ENCODE data around the gene CELF4. TPM values are rescaled to one million over a fixed set of nuclear protein-coding genes. Genes with fewer than 3 reads are reported as not detected.

Gene CELF4
- total RNA-seq, 2 donors from 2014 or later: 3.3 to 4.7 TPM

- DNase-seq: no peak
- intact Hi-C loops (cut with DNase I): no loop called here
- Histone ChIP-seq H3K4me1 (no peaks in the 10 kb centered on the region), H3K9me3 (no peaks in the 10 kb centered on the region), H3K36me3 (replicated peaks in 1 of 2; ENCODE audit: insufficient read depth in 1 of 2, low read depth in 2 of 2) (no peaks in the 10 kb centered on the region), H3K27me3 (no peaks in the 10 kb centered on the region), H3K4me3 (no peak overlapping the region), H3K27ac (no peak overlapping the region)
- ATAC-seq: no peak
- WGBS, 2 donors: 77 to 88% methylated on average over 6 of the region's 6 CpGs
- TF ChIP-seq CTCF (IDR thresholded peaks at IDR 0.05): no peak
- TF ChIP-seq POLR2A (IDR thresholded peaks at IDR 0.05): no peak
Measured at GRCh38 chr18:37238282-37239108, 327.1 kb downstream of the CELF4 start.

GRCh38 chr18:37235583-37235982, 330.0 kb downstream of the CELF4 start:
- TF ChIP-seq POLR2A (IDR thresholded peaks at IDR 0.05) (no peak), CTCF (IDR thresholded peaks at IDR 0.05) (no peak)
- H3K27me3 ChIP-seq: no peaks in the 10 kb centered on the region
- ATAC-seq: no peak
- 81 to 90% methylated on average over 2 of the region's 2 CpGs for WGBS, 2 donors
- H3K4me1 ChIP-seq: no peaks in the 10 kb centered on the region
- intact Hi-C loops (cut with DNase I): no loop called here
- H3K27ac ChIP-seq: no peak overlapping the region
- no peak overlapping the region for H3K4me3 ChIP-seq
- DNase-seq: no peak
- H3K9me3 ChIP-seq: no peaks in the 10 kb centered on the region
- H3K36me3 ChIP-seq (replicated peaks in 1 of 2; ENCODE audit: insufficient read depth in 1 of 2, low read depth in 2 of 2): no peaks in the 10 kb centered on the region

- ATAC-seq (no peak), DNase-seq (no peak)
- H3K27me3 ChIP-seq: no peaks in the 10 kb centered on the region
- intact Hi-C loops (cut with DNase I): no loop called here
- no peak for TF ChIP-seq CTCF (IDR thresholded peaks at IDR 0.05)
- TF ChIP-seq POLR2A (IDR thresholded peaks at IDR 0.05): no peak
- H3K9me3 ChIP-seq: no peaks in the 10 kb centered on the region
- no peaks in the 10 kb centered on the region for H3K4me1 ChIP-seq
- H3K36me3 ChIP-seq (replicated peaks in 1 of 2; ENCODE audit: insufficient read depth in 1 of 2, low read depth in 2 of 2): no peaks in the 10 kb centered on the region
- 49 to 58% methylated on average over 3 of the region's 3 CpGs for WGBS, 2 donors
- no peak overlapping the region for H3K4me3 ChIP-seq
- no peak overlapping the region for H3K27ac ChIP-seq
Measured at GRCh38 chr18:37231251-37231650, 334.3 kb downstream of the CELF4 start.

- no peaks in the 10 kb centered on the region for H3K27me3 ChIP-seq
- no peak overlapping the region for H3K4me3 ChIP-seq
- whole genome bisulfite sequencing, 2 donors: 61 to 74% methylated on average over 3 of the region's 3 CpGs
- no peak for DNase-seq
- H3K27ac ChIP-seq: no peak overlapping the region
- no peak for ATAC-seq
- H3K9me3 ChIP-seq: no peaks in the 10 kb centered on the region
- no peaks in the 10 kb centered on the region for H3K4me1 ChIP-seq
- intact Hi-C loops (cut with DNase I): no loop called here
- no peaks in the 10 kb centered on the region for H3K36me3 ChIP-seq (replicated peaks in 1 of 2; ENCODE audit: insufficient read depth in 1 of 2, low read depth in 2 of 2)
- no peak for TF ChIP-seq CTCF (IDR thresholded peaks at IDR 0.05)
- no peak for TF ChIP-seq POLR2A (IDR thresholded peaks at IDR 0.05)
Measured at GRCh38 chr18:37230768-37231167, 334.8 kb downstream of the CELF4 start.

GRCh38 chr18:37225279-37225678, 340.3 kb downstream of the CELF4 start:
- Histone ChIP-seq H3K27me3 (no peaks in the 10 kb centered on the region), H3K36me3 (replicated peaks in 1 of 2; ENCODE audit: insufficient read depth in 1 of 2, low read depth in 2 of 2) (no peaks in the 10 kb centered on the region), H3K27ac (no peak overlapping the region), H3K9me3 (no peaks in the 10 kb centered on the region), H3K4me1 (no peaks in the 10 kb centered on the region), H3K4me3 (no peak overlapping the region)
- 80 to 83% methylated on average over 4 of the region's 4 CpGs for WGBS, 2 donors
- DNase-seq (no peak), ATAC-seq (no peak)
- intact Hi-C loops (cut with DNase I): no loop called here
- TF ChIP-seq POLR2A (IDR thresholded peaks at IDR 0.05) (no peak), CTCF (IDR thresholded peaks at IDR 0.05) (no peak)

All from body of pancreas (tissue), 4 donors.